Parathyroid adenoma (tissue), 2 donors: ENCODE results near the gene ALG2.

ENCODE experiments used
- H2AFZ ChIP-seq: fragments of 300-600 bp; sonication (generic); one replicate; pipeline ENCODE4 v1.7.0; 2017; ENCODE audit warnings: antibody characterized with exemption, mild to moderate bottlenecking
- H3K27ac ChIP-seq: fragments of 300-600 bp; sonication (generic); one replicate; pipeline ENCODE4 v1.7.0; 2017
- H3K27me3 ChIP-seq: fragments of 300-600 bp; sonication (generic); one replicate; pipeline ENCODE4 v1.7.0; 2017; ENCODE audit warnings: low read length; ENCODE audit not compliant: control insufficient read depth, insufficient read depth
- H3K36me3 ChIP-seq: fragments of 300-600 bp; sonication (generic); one replicate; pipeline ENCODE4 v1.7.0; 2017; ENCODE audit warnings: low read length; ENCODE audit not compliant: control insufficient read depth, insufficient read depth
- H3K4me1 ChIP-seq: fragments of 300-600 bp; sonication (generic); one replicate; pipeline ENCODE4 v1.7.0; 2017; ENCODE audit warnings: control low read depth
- H3K4me2 ChIP-seq: fragments of 300-600 bp; sonication (generic); one replicate; pipeline ENCODE4 v1.7.0; 2017; ENCODE audit warnings: low read length
- H3K4me3 ChIP-seq: fragments of 300-600 bp; sonication (generic); one replicate; pipeline ENCODE4 v1.7.0; 2017; ENCODE audit warnings: low read depth, low read length
- H3K79me2 ChIP-seq: fragments of 300-600 bp; sonication (generic); one replicate; pipeline ENCODE4 v1.7.0; 2017; ENCODE audit warnings: control low read depth
- H3K9ac ChIP-seq: fragments of 300-600 bp; sonication (generic); one replicate; pipeline ENCODE4 v1.7.0; 2017; ENCODE audit warnings: mild to moderate bottlenecking
- H3K9me3 ChIP-seq: fragments of 300-600 bp; sonication (generic); one replicate; pipeline ENCODE4 v1.7.0; 2017; ENCODE audit warnings: low read length; ENCODE audit not compliant: control insufficient read depth
- TF ChIP-seq, protein P1 (sequence below): fragments of 300-600 bp; sonication (generic); IDR thresholded peaks from one replicate; pipeline ENCODE4 v1.7.0; 2017; ENCODE audit warnings: antibody characterized with exemption, mild to moderate bottlenecking
- donor health status: primary hyperparathyroidism.

Gene ALG2

DNA sequence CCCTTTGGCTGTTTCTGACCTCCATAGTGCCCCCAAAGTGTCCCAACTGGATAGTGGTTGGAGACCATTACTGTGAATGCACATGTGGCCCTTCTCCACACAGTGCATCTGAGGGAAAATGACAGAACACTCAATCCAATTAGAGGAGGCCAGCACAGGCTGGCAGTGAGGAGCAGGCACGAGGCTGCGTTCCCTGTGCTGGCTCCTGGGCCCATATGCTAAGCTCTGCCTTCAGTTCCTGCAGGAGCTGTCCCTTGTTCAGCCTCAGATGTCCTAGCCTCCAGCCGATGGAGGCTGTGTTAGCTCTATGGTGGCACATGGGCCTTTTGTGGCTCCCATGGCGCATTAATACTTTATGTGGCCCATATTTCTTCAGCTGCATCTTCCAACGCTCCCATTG lies 35.8 kb downstream of the ALG2 start:
- no peaks in the 10 kb centered on the region for H3K4me1 ChIP-seq
- H3K9me3 ChIP-seq = no peaks in the 10 kb centered on the region

DNA sequence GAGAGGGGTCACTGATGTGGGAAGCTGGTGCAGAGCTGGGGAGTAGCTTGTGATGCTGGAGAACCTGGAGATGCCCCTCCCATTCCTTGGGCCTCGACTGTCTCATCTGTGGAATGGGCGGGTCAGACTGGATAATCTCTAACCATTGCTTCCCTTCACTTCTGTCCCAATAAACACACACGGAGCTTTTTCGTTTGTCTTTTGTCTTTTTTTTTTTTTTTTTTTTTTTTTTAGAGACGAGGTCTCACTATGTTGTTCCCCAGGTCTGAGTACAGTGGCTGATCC lies 36.5 kb downstream of the ALG2 start:
- H2AFZ ChIP-seq = no peak overlapping the region
- TF ChIP-seq, protein P1, sequence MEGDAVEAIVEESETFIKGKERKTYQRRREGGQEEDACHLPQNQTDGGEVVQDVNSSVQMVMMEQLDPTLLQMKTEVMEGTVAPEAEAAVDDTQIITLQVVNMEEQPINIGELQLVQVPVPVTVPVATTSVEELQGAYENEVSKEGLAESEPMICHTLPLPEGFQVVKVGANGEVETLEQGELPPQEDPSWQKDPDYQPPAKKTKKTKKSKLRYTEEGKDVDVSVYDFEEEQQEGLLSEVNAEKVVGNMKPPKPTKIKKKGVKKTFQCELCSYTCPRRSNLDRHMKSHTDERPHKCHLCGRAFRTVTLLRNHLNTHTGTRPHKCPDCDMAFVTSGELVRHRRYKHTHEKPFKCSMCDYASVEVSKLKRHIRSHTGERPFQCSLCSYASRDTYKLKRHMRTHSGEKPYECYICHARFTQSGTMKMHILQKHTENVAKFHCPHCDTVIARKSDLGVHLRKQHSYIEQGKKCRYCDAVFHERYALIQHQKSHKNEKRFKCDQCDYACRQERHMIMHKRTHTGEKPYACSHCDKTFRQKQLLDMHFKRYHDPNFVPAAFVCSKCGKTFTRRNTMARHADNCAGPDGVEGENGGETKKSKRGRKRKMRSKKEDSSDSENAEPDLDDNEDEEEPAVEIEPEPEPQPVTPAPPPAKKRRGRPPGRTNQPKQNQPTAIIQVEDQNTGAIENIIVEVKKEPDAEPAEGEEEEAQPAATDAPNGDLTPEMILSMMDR = no peak
- no peaks in the 10 kb centered on the region for H3K4me1 ChIP-seq
- no peak overlapping the region for H3K9ac ChIP-seq
- H3K9me3 ChIP-seq = no peaks in the 10 kb centered on the region
- H3K4me2 ChIP-seq = no peak overlapping the region
- H3K27ac ChIP-seq = no peak overlapping the region
- no peaks in the 10 kb centered on the region for H3K79me2 ChIP-seq
- H3K36me3 ChIP-seq = no peaks in the 10 kb centered on the region
- no peak overlapping the region for H3K4me3 ChIP-seq
- H3K27me3 ChIP-seq = no peaks in the 10 kb centered on the region

More for the DNA sequence above, 35.8 kb downstream of the ALG2 start:
- Histone ChIP-seq H3K79me2 (no peaks in the 10 kb centered on the region), H2AFZ (no peak overlapping the region), H3K27ac (no peak overlapping the region), H3K9ac (no peak overlapping the region), H3K27me3 (no peaks in the 10 kb centered on the region), H3K4me3 (no peak overlapping the region), H3K4me2 (no peak overlapping the region), H3K36me3 (no peaks in the 10 kb centered on the region)
- TF ChIP-seq, protein P1 = no peak

DNA sequence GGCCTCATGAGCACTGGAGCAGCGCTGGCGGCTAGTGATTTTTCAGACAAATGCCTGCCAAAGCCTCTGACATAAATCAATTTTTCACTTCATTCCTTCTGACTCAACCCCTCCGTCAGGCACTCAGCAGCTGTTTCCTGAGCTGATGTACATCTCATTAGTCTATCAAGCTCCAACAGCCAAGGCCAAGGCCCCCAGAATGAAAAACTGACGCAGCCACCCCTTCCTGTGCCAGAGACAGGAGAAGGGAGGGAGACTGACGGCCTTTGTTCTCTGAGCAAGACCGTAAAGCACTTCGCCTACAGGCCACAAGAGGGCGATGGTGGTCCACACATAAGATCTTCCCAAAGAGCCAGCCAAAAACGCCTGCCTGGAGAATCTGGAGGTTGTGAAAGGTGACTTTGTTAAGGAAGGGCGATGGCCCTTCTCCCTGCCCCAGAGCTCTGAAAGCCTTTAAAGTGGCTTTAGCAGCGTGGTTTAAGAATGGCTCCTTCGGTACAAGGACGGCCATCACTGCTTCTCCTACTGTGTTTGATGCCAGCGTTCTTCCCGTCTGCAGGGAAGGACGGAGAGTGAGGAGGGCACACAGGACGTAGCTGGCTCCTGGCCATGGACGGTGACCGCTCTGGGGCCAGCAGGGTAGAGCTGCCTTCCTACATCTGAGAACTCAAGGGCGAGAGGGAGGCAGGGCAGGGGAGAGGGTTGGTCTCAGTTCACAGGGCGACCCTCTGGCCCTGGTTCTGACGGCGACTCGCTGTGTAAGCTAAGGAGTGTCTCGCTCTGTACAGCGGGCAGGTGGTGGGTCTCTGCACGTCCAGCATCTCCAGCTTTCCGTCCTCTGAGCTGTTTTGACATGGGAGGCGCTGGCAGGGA lies 37.0 kb downstream of the ALG2 start:
- no peak overlapping the region for H3K4me3 ChIP-seq
- H3K27ac ChIP-seq = no peak overlapping the region
- no peaks in the 10 kb centered on the region for H3K27me3 ChIP-seq
- peak overlapping the region; percentile 56 for H3K4me2 ChIP-seq
- H3K9me3 ChIP-seq = no peaks in the 10 kb centered on the region
- no peaks in the 10 kb centered on the region for H3K4me1 ChIP-seq
- H3K9ac ChIP-seq = no peak overlapping the region
- H3K36me3 ChIP-seq = no peaks in the 10 kb centered on the region
- TF ChIP-seq, protein P1 = peak; percentile 84
- H3K79me2 ChIP-seq = no peaks in the 10 kb centered on the region
- peak overlapping the region; percentile 65 for H2AFZ ChIP-seq

DNA sequence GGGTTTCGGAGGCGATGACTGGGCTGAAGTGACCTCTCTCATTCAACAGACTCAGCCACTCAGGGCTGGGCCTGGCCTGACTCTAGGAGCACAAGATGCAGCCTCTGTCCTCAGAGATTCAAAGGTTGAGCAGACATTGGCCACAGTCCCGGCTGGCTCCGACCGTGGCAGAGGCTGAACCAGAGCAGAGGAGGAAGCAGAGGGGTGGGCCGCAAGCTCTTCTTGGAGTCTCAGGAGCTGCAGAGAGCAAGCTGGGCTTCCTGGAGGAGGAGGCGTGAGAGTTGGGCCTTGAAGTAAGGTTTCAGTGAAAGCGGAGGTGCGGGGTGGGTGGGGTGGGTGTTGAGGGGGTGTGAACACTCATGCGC lies 37.6 kb downstream of the ALG2 start:
- Histone ChIP-seq H3K27ac (no peak overlapping the region), H3K4me2 (no peak overlapping the region), H3K9ac (no peak overlapping the region), H3K79me2 (no peaks in the 10 kb centered on the region), H3K9me3 (no peaks in the 10 kb centered on the region), H3K4me1 (no peaks in the 10 kb centered on the region), H3K27me3 (no peaks in the 10 kb centered on the region), H2AFZ (no peak overlapping the region), H3K4me3 (no peak overlapping the region), H3K36me3 (no peaks in the 10 kb centered on the region)
- TF ChIP-seq, protein P1 = no peak

DNA sequence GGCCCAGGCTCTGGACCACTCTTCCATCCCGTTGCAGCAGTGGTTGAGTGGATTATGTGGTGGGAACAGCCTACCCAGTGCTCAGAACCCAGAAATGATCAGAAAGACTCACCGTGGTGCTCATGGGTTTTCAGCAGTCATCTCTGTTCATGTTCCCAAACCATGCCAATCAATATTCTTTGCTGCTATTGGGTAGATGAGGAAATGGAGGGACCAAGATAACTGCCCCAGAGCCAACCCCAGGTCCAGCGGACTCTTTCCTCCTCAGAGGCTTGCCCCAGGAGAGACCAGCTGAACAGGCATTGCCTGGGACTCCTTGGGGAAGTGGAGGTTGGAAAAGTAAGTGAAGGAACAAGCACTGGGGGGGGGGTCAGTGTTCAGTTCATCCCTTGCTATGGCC lies 38.1 kb downstream of the ALG2 start:
- Histone ChIP-seq H3K4me1 (no peaks in the 10 kb centered on the region), H2AFZ (no peak overlapping the region), H3K79me2 (no peaks in the 10 kb centered on the region), H3K9ac (no peak overlapping the region), H3K4me3 (no peak overlapping the region), H3K27ac (no peak overlapping the region), H3K9me3 (no peaks in the 10 kb centered on the region), H3K27me3 (no peaks in the 10 kb centered on the region), H3K36me3 (no peaks in the 10 kb centered on the region), H3K4me2 (no peak overlapping the region)
- TF ChIP-seq, protein P1 = no peak
